ENCODE results near the gene GTF3C4.

Gene GTF3C4

GRCh38 chr9:132670457-132671391 is at the start of gene GTF3C4:
Gene GTF3C4 (plus strand): TSS chr9:132670464. CDS start chr9:132670599, 135 bp downstream.
- DNase-seq (ENCODE audit: low read depth in 2 of 2), result peak; percentile 34 to 79

GRCh38 chr9:132622159-132622558 is 48.1 kb upstream of the GTF3C4 start:
- DNase-seq (ENCODE audit: low read depth in 2 of 2), result no peak

GRCh38 chr9:132626285-132626684 is 44.0 kb upstream of the GTF3C4 start:
- DNase-seq (ENCODE audit: low read depth in 2 of 2), result no peak

GRCh38 chr9:132627106-132627505 is 43.2 kb upstream of the GTF3C4 start:
- DNase-seq (ENCODE audit: low read depth in 2 of 2), result no peak

DNA sequence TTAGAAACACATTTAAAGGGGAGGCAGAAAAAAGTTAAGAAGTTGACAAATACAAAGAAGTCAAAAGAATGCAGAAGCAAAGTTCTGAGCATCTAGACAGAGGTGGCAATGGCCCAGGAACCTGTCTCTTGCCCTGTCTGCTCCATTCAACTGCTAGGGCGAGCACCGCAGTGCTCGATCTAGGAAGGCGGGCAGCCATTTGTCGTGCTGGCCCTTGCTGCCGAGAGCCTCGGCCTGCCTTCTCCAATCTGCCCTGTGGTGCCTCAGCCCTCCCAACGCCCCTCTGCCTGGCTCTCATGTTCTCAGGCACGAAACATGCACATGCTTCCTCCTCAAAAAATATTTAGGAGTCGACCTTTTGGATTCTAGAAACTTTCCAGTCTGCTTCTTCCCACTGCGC is 42.7 kb upstream of the GTF3C4 start:
- no peak for DNase-seq (ENCODE audit: low read depth in 2 of 2)

GRCh38 chr9:132628746-132629145 is 41.5 kb upstream of the GTF3C4 start:
- DNase-seq (ENCODE audit: low read depth in 2 of 2), result no peak

- no peak for DNase-seq (ENCODE audit: low read depth in 2 of 2)
Measured at GRCh38 chr9:132630116-132630515, 40.1 kb upstream of the GTF3C4 start.

DNA sequence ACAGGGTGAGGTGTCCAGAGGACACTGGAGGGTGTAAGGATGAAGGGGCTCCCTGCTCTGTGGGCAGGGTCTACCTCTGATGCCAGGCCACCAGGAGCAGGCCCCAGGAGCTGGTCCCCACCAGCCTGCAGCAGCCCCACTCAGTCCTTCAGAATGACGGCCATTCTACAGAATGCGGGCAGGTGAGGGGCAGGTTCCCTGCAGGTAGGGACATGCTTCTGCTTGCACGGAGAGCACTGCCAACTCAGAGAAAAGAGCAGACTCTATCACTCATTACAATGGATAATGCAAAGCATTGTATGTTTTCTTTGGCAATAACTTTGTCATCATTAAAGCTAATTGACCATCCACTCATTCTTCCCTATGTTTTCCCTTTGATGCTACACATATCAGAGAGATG is 39.5 kb upstream of the GTF3C4 start:
- DNase-seq (ENCODE audit: low read depth in 2 of 2), result no peak

DNA sequence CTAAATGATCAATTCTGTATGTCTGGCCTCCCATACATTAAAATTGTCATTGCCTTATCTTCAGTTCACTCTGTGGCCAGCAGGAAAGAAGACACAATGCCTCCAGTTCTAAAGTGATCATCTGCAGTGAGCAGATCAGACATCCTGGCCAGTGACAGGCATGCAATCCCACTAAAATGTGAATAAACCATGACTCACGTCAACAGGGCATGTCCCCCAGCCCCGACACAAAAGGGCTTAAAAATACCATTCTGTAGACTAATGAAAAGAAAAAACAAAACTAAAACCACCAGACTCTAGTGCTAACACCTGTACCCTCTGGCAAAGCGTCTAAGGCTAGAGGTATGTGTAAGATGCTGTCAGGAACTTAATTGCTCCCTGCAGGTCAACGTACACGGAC is 39.0 kb upstream of the GTF3C4 start:
- DNase-seq (ENCODE audit: low read depth in 2 of 2), result no peak

DNA sequence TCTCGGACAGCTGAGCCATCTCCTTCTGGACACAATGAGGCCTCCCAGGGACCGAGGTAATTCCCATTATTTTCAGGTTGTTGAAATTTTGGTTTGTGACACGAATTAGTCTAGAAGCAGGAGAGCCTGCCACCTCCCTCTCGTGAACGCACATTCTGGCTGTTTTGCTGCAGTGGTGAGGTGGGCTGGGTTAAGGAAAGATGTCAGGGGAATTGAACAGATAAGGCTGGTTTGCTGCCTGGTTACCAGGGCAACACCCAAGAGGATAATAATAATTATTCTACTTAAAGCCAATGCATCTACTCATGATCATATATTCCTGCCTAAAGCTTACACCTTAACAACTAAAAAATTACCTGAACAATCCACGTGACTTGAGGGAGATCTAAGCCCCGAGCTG is 38.6 kb upstream of the GTF3C4 start:
- no peak for DNase-seq (ENCODE audit: low read depth in 2 of 2)

DNA sequence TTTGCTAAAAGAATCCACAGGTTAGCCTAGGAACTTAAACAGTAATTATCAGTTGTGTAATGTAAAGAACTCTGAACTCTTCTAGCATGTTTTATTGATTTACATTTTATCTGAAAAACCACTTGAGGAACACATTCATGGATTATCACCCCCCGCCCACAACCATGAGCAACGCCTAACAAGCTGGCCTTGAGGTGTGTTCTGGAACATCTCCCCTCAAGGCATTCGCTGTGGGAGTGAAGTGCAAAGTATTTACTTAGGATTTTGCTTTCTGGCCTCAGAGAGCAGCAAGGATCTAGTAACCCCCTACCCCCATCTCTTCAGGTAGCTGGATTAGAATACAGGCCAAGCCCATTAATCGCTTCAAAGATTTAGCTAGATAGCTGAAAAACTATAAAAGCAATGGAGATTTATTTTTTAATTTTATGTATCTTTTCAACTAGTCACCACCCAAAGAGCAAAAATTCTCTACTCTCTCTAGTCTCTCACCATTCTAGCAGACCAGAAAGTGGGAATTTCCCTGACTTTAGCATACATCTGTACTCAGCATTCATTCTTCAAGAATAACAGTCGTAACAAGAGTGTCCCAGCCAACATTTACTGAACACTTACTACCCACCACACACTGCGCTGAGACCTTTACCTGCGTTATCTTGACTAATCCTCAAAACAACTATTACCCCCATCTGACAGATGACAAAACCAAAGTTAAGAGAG is 37.7 kb upstream of the GTF3C4 start:
- DNase-seq (ENCODE audit: low read depth in 2 of 2), result no peak

DNA sequence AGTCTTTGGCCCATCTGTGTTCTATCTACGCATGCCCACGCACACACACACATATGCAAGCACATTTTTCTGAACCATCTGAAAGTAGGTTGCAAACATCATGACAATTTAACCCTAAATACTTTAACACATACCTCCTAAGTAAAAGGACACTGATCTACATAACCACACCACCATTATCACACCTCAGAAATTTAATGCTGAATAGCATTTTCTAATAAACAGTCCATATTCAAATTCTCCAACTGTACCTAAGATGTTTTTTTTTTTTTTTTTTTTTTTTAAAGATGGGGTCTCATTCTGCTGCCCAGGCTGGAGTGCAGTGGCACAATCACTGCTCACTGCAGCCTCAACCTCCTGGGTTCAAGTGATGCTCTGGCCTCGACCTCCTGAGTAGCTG is 35.9 kb upstream of the GTF3C4 start:
- no peak for DNase-seq (ENCODE audit: low read depth in 2 of 2)

GRCh38 chr9:132637351-132637750 is 32.9 kb upstream of the GTF3C4 start:
- no peak for DNase-seq (ENCODE audit: low read depth in 2 of 2)

- no peak for DNase-seq (ENCODE audit: low read depth in 2 of 2)
Measured at GRCh38 chr9:132637801-132638200, 32.5 kb upstream of the GTF3C4 start.

GRCh38 chr9:132638240-132638639 is 32.0 kb upstream of the GTF3C4 start:
- DNase-seq (ENCODE audit: low read depth in 2 of 2), result no peak

- DNase-seq (ENCODE audit: low read depth in 2 of 2), result no peak
Measured at GRCh38 chr9:132639322-132639721, 30.9 kb upstream of the GTF3C4 start.

- DNase-seq (ENCODE audit: low read depth in 2 of 2), result no peak
Measured at GRCh38 chr9:132641216-132641615, 29.0 kb upstream of the GTF3C4 start.

GRCh38 chr9:132644251-132644650 is 26.0 kb upstream of the GTF3C4 start:
- no peak for DNase-seq (ENCODE audit: low read depth in 2 of 2)

- no peak for DNase-seq (ENCODE audit: low read depth in 2 of 2)
Measured at GRCh38 chr9:132645306-132645705, 25.0 kb upstream of the GTF3C4 start.

- no peak for DNase-seq (ENCODE audit: low read depth in 2 of 2)
Measured at GRCh38 chr9:132645711-132646110, 24.6 kb upstream of the GTF3C4 start.

- no peak for DNase-seq (ENCODE audit: low read depth in 2 of 2)
Measured at GRCh38 chr9:132646726-132647125, 23.5 kb upstream of the GTF3C4 start.

- DNase-seq (ENCODE audit: low read depth in 2 of 2), result no peak
Measured at GRCh38 chr9:132647355-132647754, 22.9 kb upstream of the GTF3C4 start.

GRCh38 chr9:132647806-132648205 is 22.5 kb upstream of the GTF3C4 start:
- no peak for DNase-seq (ENCODE audit: low read depth in 2 of 2)
